Prostate gland (tissue), 2 donors: ENCODE results near the gene ZNF827. TPM values are rescaled to one million over a fixed set of nuclear protein-coding genes. Genes with fewer than 3 reads are reported as not detected.

Experiments
- DNase-seq: peaks from one replicate; pipeline ENCODE4 v3.0.0-alpha.2; 2019; ENCODE audit warnings: low spot score
- H3K27ac ChIP-seq, 2 donors: fragments of 200-600 bp; sonication (generic); 2 replicates each; pipeline ENCODE4 v1.5.1; 2017 to 2019
- H3K27me3 ChIP-seq: fragments of 200-600 bp; sonication (generic); replicated peaks from 2 replicates; pipeline ENCODE4 v1.5.1; 2019; ENCODE audit not compliant: insufficient read depth
- H3K36me3 ChIP-seq, 2 donors: fragments of 200-600 bp; sonication (generic); 1 replicate in 1 of 2; 2 replicates in 1 of 2; pipeline versions ENCODE4 v1.5.1 to v1.8.1; 2017 to 2019
- H3K4me1 ChIP-seq: fragments of 200-600 bp; sonication (generic); replicated peaks from 2 replicates; pipeline ENCODE4 v1.5.1; 2019
- H3K4me3 ChIP-seq, 2 donors: fragments of 200-600 bp; sonication (generic); 2 replicates each; pipeline ENCODE4 v1.5.1; 2017 to 2019
- H3K9me3 ChIP-seq: fragments of 200-600 bp; sonication (generic); 2 replicates; pipeline ENCODE4 v1.5.1; 2017
- POLR2A ChIP-seq: fragments of 450-650 bp; IDR thresholded peaks from one replicate; pipeline ENCODE4 v1.6.1; 2016; ENCODE audit warnings: antibody characterized with exemption, mild to moderate bottlenecking
- POLR2AphosphoS5 ChIP-seq: sonication (generic); formaldehyde crosslinking; IDR thresholded peaks from one replicate; pipeline ENCODE4 v1.6.1; 2017; ENCODE audit warnings: antibody characterized with exemption
- WGBS: methylation state at CpG from one replicate; pipeline ENCODE4 v1.1.5; 2018; 5-methylcytosine and 5-hydroxymethylcytosine counted together
- intact Hi-C: fragments of 100-400 bp; cut with DNase I; formaldehyde crosslinking; loops from one replicate; pipeline ENCODE4 v1.14.2; 2022
- total RNA-seq, 2 donors: library from RNA; depleted of rRNA; stranded (reverse); fragments of >200 nt; gene quantifications; one replicate each; pipeline ENCODE4 v1.1.0, GENCODE V29; 2016
- TF ChIP-seq, protein P1 (sequence below), 4 experiments: fragments of 200-600 bp in 2 of 4; fragments of 450-650 bp in 2 of 4; sonication (generic) in 2 of 4; IDR thresholded peaks; 1 replicate in 3 of 4; 2 replicates in 1 of 4; pipeline ENCODE4 v1.5.1; 2016 to 2019; ENCODE audit warnings: antibody characterized with exemption in 4 of 4, mild to moderate bottlenecking in 2 of 4, moderate library complexity in 2 of 4

Gene ZNF827
- total RNA-seq, 2 donors from 2014 or later, result 221 to 286 TPM

DNA sequence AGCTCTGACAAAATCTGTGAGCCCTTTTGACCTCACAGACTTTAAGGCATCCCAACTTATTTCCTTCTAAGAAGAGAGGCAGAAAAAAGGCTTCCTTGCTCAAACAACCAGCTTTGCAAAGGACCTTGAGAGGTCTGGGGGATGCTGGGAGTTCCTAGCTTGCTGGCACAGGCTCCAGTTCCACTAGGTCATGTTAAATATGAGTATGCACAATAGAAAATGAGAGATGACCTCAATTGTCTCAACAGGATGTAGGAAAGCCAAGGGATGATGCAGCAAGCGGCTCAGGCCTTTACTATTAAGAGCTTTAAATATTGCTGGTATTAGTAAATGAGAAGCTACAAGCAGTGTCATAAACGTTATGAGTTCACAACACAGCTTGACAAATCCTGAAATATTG is 13.3 kb upstream of the ZNF827 start:
- H3K4me3 ChIP-seq, result no peak overlapping the region
- no peak for DNase-seq
- WGBS, result 70% methylated on average over 2 of the region's 2 CpGs
- H3K4me1 ChIP-seq, result no peaks in the 10 kb centered on the region
- no peaks in the 10 kb centered on the region for H3K36me3 ChIP-seq
- intact Hi-C loops, result no loop called here
- no peak for TF ChIP-seq POLR2A
- no peak overlapping the region for H3K27ac ChIP-seq
- no peaks in the 10 kb centered on the region for H3K27me3 ChIP-seq
- H3K9me3 ChIP-seq, result no peaks in the 10 kb centered on the region

DNA sequence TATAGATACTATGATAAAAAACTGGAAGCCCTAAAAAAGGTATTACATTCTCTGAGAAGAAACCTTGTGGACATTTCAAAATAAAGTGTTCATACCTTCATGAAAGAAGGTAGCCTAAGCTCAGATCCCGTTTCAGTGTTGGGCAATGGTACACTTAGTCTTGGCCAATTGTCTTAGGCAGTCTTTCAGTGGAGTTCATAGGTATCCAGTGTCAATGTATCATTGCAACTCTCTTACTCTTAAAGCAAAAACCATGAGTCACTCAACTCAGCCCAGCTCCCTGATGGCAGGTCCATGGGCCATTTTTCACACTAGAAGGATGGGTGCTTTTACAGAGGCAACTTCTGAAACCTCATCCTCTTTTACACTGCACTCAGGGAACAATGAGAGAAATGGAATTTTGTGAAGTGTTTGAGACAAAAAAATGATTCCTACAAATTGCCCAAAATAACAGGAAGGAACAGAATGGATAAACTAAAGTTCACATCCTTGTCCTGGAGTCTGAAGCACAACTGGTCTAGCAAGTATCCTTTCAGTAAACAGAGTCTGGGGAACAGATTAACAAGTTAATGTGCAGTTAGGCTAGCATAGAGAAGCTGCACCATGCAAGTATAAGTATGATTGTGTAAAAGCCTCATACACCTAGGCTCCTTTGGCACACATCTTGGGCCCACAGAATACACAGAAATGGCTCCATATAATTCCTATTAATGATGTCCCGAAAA is 7.0 kb upstream of the ZNF827 start:
- no peak overlapping the region for H3K4me3 ChIP-seq
- no peaks in the 10 kb centered on the region for H3K9me3 ChIP-seq
- H3K4me1 ChIP-seq, result peaks cover 5% of the 10 kb centered on the region
- TF ChIP-seq POLR2AphosphoS5 (peak; percentile 83), POLR2A (no peak)
- TF ChIP-seq, protein P1, sequence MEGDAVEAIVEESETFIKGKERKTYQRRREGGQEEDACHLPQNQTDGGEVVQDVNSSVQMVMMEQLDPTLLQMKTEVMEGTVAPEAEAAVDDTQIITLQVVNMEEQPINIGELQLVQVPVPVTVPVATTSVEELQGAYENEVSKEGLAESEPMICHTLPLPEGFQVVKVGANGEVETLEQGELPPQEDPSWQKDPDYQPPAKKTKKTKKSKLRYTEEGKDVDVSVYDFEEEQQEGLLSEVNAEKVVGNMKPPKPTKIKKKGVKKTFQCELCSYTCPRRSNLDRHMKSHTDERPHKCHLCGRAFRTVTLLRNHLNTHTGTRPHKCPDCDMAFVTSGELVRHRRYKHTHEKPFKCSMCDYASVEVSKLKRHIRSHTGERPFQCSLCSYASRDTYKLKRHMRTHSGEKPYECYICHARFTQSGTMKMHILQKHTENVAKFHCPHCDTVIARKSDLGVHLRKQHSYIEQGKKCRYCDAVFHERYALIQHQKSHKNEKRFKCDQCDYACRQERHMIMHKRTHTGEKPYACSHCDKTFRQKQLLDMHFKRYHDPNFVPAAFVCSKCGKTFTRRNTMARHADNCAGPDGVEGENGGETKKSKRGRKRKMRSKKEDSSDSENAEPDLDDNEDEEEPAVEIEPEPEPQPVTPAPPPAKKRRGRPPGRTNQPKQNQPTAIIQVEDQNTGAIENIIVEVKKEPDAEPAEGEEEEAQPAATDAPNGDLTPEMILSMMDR (IDR thresholded peaks at IDR 0.05), result no peak
- intact Hi-C loops, result no loop called here
- no peaks in the 10 kb centered on the region for H3K36me3 ChIP-seq
- no peaks in the 10 kb centered on the region for H3K27me3 ChIP-seq
- peak overlapping the region; percentile 60 to 69 for H3K27ac ChIP-seq
- DNase-seq, result peak; percentile 33
- WGBS, result 68% methylated on average over 2 of the region's 2 CpGs

DNA sequence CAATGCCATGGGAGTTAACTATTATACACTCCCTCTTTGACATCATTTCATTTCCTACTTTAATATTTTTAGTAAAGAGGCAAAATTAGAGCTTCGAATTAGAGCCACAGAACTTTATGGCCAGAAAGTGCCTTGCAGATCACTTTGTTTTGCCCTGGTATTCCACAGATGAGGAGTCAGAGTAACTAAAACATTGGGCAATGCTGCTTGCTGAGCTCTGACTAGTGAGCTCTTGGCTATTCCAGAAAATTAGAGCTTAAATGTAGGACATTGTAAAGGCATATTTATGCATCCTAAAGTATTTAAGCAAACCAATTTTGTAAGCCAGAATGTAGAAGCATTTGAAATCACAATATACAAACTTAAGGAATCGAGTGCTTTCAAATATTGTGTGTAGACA is 6.3 kb upstream of the ZNF827 start:
- intact Hi-C loops, result no loop called here
- Histone ChIP-seq H3K4me3 (no peak overlapping the region), H3K27me3 (no peaks in the 10 kb centered on the region), H3K9me3 (no peaks in the 10 kb centered on the region), H3K27ac (peak overlapping the region; percentile 32 to 69), H3K4me1 (peaks cover 5% of the 10 kb centered on the region), H3K36me3 (no peaks in the 10 kb centered on the region)
- no peak for DNase-seq
- TF ChIP-seq, protein P1 (IDR thresholded peaks at IDR 0.05), result no peak
- TF ChIP-seq POLR2A (no peak), POLR2AphosphoS5 (no peak)
- WGBS, result 92% methylated on average over 2 of the region's 2 CpGs

DNA sequence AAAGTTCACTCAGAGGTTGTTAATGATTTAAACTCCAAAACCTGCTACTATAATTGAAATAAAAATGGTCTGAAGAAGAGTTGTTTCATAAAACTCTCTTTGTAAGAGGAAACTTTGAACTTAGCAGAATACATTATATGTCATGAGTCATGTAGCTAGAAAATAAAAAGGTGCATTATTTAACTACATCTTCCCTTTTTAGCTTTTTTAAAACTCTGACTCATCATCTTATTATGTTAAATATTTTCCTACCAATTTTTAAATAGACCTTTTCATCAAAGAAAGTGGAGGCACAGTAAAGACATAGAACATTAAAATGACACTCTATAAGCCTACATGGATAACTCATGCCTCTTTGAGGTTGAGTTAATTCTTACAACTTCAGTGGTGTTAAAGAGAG is 1.2 kb upstream of the ZNF827 start:
- Histone ChIP-seq H3K4me3 (peak overlapping the region in 1 of 2 donors; percentile 72), H3K27me3 (no peaks in the 10 kb centered on the region), H3K4me1 (peaks cover 6% of the 10 kb centered on the region), H3K36me3 (no peaks in the 10 kb centered on the region), H3K27ac (peak overlapping the region; percentile 96 to 97), H3K9me3 (no peaks in the 10 kb centered on the region)
- DNase-seq, result no peak
- intact Hi-C loops, result loop anchor here (5.0 to 10.0 kb wide), 2 partner anchors 53 to 765 kb away; no protein-coding TSS in a partner anchor
- TF ChIP-seq POLR2AphosphoS5, result no peak
- TF ChIP-seq, protein P1 (IDR thresholded peaks at IDR 0.05), result no peak
- TF ChIP-seq POLR2A, result no peak

DNA sequence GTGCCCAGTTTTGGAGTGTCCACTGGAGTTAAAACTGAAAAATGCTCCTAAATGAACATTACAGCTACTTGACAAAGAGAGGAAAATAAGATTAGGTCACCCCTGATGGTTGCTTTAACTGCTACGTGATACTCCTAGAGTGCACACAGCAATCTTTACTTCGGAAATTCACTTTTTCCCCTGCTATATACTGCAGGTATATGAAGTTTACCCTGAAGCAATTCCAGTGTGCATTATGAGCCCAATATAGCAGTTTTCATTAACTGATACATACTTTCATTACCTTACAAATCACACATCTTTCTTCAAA is 773 bp upstream of the ZNF827 start:
- Histone ChIP-seq H3K4me1 (peaks cover 6% of the 10 kb centered on the region), H3K36me3 (no peaks in the 10 kb centered on the region), H3K27me3 (no peaks in the 10 kb centered on the region), H3K4me3 (peak overlapping the region in 1 of 2 donors; percentile 72), H3K27ac (peak overlapping the region; percentile 96 to 97), H3K9me3 (no peaks in the 10 kb centered on the region)
- intact Hi-C loops, result loop anchor here (5.0 to 10.0 kb wide), 2 partner anchors 52 to 765 kb away; no protein-coding TSS in a partner anchor
- 26% methylated on average over 2 of the region's 2 CpGs for WGBS
- no peak for DNase-seq
- TF ChIP-seq, protein P1 (IDR thresholded peaks at IDR 0.05), result no peak
- TF ChIP-seq POLR2A (no peak), POLR2AphosphoS5 (no peak)
